ENCODE data around the gene PCSK4.
"Not testable (repeated sequence)": the region's sequence is repeated elsewhere in the genome, so short reads cannot be mapped to it uniquely, and the experiment has no call there.

DNA sequence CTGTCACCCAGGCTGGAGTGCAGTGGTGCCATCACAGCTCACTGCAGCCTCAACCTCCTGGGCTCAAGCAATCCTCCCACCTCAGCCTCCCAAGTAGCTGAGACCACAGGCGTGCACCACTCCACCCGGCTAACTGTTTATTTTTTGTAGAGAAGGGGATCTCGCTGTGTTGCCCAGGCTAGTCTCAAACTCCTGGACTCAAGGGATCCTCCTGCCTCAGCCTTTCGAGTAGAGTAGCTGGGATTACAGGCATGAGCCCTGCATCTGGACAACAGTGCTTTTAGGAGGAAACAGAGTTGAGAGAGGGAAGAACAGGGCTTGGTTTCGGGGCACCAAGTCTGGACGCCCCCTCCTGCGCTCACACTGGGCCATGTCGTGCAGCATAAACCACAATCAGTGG, 29.7 kb upstream of the PCSK4 start:
- TF ChIP-seq, protein P1, sequence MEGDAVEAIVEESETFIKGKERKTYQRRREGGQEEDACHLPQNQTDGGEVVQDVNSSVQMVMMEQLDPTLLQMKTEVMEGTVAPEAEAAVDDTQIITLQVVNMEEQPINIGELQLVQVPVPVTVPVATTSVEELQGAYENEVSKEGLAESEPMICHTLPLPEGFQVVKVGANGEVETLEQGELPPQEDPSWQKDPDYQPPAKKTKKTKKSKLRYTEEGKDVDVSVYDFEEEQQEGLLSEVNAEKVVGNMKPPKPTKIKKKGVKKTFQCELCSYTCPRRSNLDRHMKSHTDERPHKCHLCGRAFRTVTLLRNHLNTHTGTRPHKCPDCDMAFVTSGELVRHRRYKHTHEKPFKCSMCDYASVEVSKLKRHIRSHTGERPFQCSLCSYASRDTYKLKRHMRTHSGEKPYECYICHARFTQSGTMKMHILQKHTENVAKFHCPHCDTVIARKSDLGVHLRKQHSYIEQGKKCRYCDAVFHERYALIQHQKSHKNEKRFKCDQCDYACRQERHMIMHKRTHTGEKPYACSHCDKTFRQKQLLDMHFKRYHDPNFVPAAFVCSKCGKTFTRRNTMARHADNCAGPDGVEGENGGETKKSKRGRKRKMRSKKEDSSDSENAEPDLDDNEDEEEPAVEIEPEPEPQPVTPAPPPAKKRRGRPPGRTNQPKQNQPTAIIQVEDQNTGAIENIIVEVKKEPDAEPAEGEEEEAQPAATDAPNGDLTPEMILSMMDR (IDR thresholded peaks at IDR 0.05) = not testable (repeated sequence)
- TF ChIP-seq ZFX (IDR thresholded peaks at IDR 0.05; ENCODE audit: borderline replicate concordance) = not testable (repeated sequence)

Measured in 22Rv1 (cell line).